ENCODE data around the gene LHX3.
A peak's percentile ranks its signal among the peaks of the same experiment; 100 is the strongest.

Gene LHX3

DNA sequence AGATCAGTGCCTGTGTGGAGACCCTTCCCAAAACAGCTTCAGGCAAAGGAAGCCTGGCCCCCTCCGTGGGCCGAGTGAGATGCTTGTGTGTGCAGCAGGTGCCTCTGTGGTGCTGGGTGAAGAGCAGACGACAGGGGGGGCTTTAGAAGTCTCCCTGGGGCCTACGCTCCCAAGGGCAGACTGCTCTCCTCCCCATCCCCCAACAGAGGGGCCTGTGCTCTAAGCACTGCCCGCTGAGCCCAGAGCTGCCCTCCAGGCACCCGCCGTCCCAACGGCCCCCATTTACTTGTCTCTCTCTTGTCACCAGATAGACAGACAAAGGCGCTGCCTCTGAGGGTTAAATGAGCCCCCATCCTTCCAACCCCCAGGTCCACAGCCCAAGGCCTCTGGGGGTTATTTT lies 2.7 kb upstream of the LHX3 start:
- no peak for DNase-seq (ENCODE audit: low spot score)

DNA sequence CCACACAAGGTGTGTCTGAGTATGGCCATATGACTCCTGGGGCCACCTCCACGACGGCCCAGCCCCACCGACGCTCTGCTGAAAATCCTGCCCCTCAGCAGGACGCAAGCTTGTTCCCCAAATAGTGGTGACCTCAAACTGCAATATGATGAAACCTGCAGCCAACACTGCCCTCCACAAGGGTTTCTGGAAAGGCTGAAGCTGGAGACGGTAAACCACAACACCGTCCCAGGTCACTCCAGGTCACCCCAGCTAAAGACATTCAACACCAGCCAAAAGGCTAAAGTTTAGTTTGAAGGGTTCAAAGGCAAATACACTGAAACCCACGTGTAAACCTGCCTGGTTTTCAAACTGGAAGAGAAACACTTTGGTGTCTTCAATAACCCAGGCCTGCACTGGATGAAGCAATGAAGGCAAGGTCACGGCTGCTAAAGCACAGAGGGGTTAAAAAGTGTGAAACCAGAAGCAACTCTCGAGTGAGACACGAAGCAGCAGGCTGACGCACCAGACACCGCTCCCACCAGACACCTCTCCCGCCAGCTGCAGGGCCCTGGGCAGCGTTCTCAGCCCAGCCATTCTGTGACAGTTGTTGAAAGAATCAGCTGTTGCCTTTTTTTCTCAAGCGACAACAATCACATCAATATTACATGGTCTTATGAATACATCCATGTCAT lies 1.8 kb upstream of the LHX3 start:
- no peak for DNase-seq (ENCODE audit: low spot score)

DNA sequence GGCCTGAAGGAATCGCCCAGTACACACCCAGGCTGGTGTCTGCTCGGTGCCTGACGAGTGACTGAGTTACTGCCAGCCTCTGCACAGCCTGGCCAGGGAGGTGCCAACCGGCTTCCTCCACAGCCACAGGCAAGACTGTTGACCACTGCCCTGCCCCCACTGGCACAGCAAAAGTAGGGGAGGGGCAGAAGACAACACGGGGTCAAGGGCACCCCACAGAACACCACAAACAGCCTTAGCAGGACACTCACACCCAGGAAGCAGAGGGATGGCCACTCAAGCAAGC lies 722 bp upstream of the LHX3 start:
- no peak for DNase-seq (ENCODE audit: low spot score)

DNA sequence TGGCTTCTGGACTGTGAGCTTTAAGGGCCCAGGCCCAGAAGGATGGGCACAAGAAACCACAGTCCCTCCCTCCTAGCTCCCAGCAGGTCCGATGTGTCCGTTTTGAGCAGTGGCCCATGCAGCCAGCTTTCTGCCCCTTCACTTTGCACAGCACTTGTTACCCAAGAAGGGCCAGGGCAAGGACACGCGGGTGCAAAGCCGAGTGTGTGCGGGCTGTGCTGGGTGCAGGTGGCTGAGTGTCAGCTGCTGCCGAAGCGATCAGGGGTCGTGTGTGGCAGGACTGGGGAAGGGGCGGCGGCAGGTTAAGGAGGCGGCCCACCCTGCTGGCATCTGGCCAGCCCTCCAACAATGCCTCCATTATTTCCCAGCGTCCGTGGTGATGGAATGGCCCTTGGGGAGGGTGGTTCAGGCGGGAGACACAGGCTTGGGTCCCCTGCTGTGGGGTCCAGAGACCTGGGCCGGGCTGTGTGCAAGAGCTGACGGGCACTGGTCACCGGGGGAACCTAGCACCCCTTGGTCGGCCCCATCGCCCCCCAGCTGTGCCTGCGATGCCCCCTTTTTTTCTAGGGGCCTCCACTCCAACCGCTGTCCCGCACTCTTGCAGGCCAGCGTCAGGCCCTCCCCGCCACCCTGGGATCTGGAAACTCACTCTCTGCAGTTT lies 653 bp downstream of the LHX3 start:
- DNase-seq (ENCODE audit: low spot score) = no peak

DNA sequence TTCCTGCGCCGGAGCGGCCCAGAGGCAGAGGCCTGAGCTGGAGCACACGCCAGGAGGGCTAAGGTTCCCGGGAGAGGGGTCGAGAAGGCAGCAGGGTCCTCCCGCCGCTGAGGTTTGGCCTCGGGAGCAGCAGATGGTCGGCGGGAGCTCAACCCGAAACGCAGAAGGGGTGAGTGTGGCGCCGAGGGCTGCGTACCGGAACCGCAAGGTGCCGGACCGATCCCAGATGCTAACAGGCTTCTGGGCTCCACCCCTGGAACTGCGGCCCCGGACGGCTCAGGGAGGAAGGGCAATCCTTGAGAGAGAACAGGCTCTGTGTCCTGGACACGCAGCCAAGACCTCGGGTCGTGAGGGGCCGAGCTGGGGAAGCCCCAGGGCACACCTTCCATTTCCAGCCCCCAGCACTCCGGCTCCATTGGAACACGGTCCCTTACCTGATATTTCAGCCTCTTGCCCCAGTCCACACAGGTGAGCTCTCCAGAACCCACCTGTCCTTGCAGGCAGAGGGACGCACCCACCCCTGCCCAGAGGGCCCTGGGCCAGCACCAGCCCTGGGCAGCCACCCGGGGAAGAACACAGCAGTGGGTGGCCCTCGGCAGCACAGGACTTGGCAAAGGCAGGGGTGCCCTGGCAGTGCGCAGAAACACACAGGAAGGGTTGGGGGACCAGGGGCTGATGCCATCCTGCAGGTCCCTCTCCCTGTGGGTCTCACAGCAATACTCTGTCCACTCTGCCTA lies 1.4 kb downstream of the LHX3 start:
- no peak for DNase-seq (ENCODE audit: low spot score)

DNA sequence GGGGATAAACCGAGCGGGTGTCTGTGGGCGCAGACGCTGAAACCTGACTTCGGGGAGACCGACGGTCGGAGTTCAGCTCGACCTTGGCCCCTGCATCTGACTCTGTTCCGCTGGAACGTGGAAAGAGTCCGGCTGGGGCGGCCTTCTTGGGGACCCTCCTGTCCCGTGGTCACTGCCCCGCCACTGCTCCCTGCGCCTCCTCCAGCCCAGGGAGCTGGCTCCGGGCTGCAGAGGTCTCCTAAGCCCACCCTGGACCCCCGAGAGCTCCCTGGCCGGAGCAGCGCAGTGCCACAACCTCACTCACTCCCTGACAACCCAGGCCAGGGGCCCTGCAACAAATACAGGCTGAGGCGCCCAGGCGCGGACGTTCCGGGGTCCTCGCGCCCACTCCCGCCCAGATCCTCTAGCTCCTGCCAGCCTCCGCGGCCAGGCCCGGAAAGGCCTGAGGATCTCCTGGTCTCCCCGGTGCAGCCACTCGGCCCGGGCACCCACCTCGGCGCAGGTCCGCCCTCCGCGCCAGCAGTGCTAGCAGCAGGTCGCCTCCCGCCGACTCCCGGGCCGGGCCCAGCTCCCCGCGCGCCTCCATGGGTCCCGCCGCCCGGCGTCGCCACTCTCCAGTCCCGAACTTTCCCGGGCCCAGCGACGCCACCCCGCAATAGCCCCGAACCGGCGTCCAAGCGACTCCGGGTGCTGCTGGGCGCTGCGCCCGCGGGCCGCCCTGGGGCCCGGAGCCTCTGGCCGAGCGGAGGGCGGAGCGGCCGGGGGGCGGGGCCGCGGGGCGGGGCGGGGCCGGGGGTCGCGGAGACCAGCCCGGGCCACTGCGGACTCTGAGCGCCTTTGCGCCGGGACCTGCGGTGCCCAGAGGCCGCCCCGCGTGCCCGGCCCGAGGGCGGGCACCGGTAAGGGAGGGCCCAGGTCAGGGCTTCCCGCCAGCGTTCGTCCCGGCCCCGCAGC lies 2.2 kb downstream of the LHX3 start:
- DNase-seq (ENCODE audit: low spot score) = no peak

DNA sequence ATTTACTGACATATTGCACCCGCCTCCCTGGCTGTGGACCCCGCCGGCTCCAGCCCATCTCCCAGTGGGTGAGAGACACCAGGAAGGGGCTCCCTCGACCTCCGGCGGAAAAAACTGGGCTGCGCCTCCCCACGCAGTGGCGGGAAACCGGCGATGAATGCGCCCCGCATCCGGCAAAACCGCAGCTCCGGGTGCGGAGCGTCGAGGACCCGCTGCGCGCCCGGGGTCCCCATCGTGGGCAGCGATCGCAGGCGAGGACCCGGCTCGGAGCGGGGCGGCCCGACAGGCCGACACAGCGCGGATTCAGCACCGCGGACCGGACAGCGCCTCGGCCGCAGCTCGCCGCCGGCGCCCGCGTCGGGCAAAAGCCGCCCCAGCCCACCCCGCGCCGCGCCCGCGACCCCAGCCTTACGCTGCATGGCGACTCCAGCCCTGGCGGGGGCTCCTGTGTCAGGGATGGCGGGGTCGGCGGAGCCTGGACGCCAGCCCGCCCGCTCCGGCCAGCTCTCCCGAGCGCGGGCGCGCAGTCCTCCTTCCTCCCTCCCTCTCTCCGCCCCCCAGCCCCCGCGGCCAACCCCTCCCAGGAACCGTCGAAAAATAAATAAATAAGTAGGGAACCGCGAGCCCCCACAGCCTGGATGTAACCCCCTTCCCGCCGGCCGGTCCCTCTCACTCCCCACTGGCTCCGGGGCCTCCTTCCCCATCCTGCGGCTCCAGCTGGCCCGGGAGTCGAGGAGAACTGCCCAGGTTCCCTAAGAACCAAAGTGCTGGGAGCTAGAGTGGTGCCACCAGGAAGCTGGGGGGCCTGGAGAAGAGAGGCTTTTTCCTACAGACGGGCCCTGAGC lies 3.1 kb downstream of the LHX3 start:
- peak; percentile 58 for DNase-seq (ENCODE audit: low spot score)

DNA sequence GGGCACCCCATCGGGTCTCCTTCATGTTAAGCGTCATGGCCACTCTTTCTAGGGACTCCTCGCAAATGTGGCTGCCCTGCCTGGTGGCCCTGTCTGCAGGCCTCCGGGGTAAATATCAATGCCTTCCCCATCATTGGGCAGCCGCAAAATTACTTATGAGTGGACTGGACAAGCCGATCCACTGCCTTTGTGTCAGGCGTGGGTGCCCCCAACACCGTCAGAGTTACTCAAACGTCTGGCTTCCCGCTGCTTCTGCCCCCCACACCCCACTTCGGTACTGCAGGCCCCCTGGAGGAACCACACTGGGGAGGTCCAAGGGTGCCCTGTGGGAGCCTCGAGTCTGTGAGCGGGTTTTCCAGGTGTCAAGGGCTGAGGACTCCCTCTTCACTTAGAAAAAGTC lies 3.8 kb downstream of the LHX3 start:
- DNase-seq (ENCODE audit: low spot score) = no peak

DNA sequence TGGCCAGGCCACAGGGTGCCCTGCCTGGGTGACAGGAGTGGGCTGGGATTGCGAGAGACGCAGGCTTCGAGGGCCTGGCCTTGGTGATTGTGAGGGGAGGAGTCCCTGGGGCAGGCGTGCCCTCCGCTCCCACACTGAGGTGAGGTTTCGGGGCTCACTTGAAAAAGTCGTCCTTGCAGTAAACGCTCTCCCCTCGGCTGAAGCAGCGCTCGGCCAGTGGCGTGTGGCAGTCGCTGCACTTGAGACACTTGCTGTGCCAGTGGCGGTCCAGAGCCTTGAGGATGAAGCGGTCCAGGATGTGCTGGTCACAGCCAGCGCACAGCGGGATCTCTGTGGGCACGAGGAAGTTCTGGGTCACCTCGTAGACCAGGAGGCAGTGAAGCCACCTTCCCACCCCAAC lies 4.5 kb downstream of the LHX3 start:
- no peak for DNase-seq (ENCODE audit: low spot score)

DNA sequence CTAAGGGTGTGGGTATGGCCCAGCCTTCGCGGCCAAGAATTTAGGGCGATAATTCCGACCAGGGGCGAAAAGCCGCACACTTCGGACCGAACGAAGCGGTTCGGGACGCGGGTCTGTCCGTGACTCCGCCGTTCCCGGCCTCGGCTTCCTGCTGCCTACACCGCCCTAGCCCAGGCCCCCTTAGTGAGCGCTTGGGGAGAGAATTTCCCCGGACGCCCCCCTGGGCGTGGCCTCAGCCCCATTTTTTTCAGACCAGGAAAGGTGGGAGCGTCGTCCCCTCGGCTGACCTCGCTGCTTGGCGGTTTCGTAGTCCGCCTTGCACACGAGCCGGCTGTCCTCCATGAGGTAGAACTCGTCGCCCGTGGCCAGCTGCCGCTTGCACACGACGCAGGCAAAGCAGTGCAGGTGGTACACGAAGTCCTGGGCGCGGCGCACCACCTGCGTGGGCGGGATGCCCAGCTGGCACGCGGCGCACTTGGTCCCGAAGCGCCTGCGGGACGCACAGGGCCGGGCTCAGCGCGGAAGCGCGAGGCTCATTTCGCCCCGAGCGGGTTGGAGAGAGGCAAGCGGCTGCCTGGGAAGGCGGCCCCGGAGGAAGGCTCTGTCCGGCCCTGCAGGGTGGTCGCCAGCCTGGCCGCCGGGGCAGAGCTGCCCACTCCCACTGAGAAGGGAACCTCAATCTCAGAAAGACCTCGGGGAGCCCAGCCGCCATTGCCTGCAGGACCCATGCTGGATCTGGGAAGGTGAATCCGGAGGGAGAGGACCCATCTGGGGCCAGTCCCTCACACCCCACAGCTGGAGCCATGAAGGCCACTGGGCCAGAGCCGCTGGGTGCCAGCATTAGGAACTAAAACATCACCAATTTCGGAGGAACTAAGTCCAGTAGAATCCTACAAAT lies 5.3 kb downstream of the LHX3 start:
- no peak for DNase-seq (ENCODE audit: low spot score)

DNA sequence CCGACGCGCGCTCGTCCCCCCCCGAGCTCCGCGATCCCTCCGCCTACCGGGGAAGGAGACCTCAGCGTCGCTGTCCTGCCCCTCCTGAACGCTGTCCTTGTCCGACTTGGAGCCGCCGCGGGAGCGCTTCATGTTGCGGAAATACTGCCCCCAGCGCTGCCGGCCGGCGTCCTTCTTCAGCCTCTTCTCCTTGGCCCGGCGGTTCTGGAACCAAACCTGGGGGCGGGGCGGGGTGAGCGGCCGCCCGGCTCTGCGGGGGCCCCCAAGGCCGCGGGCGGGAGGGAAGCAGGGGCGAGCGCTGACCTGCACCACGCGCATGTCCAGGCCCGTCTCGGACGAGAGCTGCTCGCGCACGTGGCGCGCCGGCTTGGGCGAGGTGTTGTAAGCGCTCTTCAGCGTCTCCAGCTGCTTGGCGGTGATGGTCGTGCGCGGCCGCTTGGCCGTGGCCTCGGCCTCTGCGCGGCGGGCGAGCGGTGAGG lies 6.3 kb downstream of the LHX3 start:
- no peak for DNase-seq (ENCODE audit: low spot score)

DNA sequence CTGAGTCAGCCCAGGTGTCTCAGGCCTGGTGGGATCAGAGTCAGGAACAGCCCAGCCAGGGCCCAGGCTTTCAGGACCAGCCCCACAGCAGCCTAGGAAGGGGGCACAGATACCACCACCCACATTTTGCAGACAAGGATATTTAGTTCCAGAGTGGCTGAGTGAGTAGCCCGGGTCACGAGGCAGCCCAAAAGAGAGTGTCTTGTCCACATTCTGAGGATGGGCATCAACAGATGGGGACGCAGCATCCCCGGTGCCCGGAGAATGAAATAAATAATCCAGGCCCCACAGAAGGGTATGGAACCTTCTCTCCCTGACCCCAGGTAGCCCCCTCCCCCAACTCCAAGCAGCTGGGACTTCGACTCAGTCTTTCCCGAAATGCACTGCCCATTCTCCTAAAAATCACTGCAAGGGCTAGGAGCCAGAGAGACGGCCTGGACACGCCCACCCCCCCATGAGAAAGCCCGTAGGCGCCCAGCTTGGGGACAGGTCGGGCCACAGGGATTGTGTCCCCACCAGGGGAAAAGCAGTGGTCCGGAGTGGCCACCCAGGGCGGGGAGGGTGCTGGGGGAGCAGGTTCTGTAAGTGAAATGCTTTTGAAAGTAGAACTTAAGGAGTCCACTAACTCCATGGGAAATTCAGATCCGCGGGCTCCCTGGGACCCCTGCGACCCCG lies 6.9 kb downstream of the LHX3 start:
- no peak for DNase-seq (ENCODE audit: low spot score)

DNA sequence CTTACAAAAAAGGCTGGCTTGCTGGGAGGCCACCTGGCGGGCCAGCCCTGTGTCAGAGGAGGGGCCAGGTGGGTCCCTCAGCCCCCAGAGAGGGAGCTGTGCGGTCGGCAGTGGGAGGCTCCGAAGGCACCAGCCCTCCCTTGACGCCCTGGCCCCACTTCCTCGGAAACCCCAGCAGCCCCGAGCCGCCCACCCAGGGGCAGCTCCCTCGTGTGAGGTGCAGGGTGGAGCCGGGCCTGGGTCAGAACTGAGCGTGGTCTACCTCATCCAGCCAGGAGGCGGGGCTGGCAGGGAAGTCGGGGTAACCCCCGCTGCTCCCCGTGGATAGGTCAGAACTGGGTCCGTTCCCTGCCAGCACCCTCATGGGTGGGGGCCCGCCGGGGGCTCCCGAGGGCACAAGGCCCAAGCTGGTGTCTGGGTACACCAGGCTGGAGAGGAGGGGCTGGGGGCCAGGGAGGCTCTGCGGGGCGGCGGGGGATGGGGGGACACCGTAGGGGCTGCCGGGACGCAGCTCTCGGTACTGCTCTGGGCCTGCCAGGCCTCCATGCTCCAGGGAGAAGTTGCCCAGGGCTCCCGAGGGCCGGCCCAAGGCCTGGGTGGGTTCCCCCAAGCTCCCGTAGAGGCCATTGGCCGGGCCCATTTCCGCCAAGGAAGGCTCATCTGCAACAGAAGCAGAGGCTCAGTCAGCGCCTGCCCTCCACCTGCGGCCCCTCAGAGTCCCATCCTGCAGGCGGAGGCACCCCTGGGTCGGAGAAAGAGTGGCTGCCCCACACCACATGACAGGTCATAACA lies 7.6 kb downstream of the LHX3 start:
- DNase-seq (ENCODE audit: low spot score) = no peak

DNA sequence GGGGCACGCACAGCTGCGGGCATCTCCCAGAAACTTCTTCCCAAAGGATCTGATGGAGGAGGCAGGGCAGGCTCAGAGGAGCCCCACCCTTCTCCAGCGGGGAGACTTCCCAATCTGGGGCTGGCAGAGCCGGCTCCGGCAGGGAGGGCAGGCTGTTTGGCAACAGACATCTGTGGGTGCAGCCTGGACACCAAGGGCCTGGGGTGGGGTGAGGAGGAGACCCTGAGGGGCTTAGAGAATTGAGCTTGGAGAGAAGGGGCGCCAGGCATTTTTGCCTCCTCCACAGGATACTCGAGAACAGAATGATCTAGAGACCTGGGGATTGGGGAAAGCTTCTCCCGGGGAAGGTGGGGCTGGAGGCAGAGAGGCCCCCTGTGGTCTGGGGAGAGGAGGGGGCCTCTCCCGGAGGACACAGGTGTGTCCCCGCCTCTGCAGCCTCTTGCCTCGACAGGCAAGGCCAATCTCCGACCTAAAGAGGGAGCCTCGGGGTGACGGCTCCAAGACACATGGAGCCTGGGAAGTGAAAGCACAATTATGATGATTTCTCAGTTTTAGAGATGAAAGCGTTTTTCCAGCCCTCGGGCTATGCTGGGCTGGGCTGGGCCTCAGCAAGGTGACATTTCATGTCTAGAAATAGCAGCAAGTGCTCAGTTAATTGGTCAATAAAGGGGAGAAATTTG lies 8.4 kb downstream of the LHX3 start:
- no peak for DNase-seq (ENCODE audit: low spot score)

DNA sequence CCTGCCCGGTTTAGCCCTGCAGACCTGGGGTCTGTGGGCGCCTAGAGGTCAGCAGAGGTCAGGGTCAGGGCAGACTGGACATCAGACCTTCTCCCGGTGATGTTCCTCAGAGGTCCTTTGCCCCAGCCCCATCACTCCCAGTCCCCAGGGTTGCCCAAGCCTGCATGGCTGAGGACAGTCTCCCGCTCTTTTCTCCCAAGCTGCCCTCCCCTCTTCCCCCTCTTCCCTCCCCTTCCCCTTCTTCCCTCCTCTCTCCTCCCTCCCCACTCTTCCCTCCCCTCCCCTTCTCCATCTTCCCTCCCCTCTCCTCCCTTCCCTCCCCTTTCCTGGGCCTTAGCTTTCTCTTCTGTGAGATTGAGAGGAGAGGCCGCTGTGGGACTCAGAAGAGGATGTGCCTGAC lies 10.4 kb downstream of the LHX3 start:
- DNase-seq (ENCODE audit: low spot score) = no peak

DNA sequence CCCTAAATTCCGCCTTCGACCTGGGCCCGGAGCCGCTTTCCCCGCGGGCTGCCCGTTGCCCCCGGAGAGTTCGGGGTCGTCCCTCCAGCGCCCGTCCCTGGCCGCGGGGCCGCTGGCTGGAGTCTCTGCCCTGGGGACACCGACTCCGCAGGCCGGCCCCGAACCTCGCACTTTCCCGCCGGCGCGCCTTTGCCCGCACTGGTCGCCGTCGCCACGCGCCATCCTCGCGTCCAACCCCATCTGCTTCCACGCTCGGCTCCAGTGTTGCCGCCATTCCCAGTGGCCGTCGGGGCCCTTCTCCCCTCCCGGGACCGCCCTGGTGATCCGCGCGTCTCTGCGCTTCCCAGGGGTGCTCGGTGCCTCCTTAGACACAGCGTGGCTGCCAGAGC lies 11.0 kb downstream of the LHX3 start:
- DNase-seq (ENCODE audit: low spot score) = no peak

DNA sequence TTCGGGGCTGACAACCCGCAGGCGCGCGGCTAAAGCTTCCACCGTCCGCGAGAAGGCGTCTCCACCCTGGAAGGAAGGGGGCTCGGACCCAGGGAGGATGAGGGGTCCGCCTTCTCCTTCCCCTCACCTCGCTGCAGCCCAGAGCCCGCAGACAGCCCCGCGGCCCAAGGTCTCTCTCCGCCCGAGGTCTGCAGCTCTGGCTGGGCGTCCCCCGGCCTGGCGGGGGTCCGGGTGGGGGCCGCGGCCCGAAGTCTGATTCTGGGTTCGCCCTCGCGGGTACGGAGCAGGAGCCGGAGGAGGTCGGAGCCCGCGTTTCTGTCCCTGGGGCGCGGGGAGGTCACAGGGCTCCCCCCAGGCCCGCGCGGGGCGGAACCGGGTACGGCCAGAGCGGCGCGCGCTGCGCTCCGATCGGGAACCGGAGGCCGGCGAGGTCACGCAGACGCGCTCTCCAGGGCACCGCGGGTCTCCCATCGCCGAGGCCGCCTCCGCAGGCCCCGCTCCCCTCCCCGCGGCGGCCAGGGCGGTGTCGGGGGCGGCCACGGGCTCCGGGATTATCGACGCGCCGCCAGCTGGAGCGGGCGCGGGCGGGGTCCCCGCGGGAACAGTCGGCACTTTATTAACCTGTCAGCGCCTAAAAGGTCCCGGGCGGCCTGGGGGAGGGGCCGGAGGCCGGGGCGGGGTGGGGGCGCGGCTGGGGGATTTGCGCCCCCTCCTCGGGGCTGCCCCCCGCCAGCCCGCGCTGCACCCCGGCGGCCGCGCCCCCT lies 11.6 kb downstream of the LHX3 start:
- DNase-seq (ENCODE audit: low spot score) = no peak

Measured in AG08395 (cell line).